SK-N-MC (cell line): ENCODE measurements around the gene CDC14A.

Source experiments
- DNase-seq: peaks from one replicate; pipeline ENCODE4 v3.0.0-alpha.2; 2011; ENCODE audit warnings: low read depth, low spot score
- H3K27ac ChIP-seq: fragments of 200-600 bp; sonication (generic); 2 replicates; pipeline ENCODE4 v1.5.1; 2016; ENCODE audit warnings: mixed run types
- H3K36me3 ChIP-seq: fragments of 200-600 bp; sonication (generic); 2 replicates; pipeline ENCODE4 v1.6.1; 2017; ENCODE audit warnings: antibody characterized with exemption, low read length, mixed read lengths; ENCODE audit not compliant: insufficient read depth
- H3K4me3 ChIP-seq: fragments of 200-600 bp; sonication (generic); 2 replicates; pipeline ENCODE4 v1.5.1; 2016
- H3K9ac ChIP-seq: fragments of 200-600 bp; sonication (generic); 2 replicates; pipeline ENCODE4 v1.8.0; 2017; ENCODE audit warnings: mixed run types, mixed read lengths; ENCODE audit not compliant: insufficient read length
- H3K9me3 ChIP-seq: fragments of 200-600 bp; sonication (generic); 2 replicates; pipeline ENCODE4 v1.6.1; 2017; ENCODE audit warnings: low read depth, mild to moderate bottlenecking, antibody characterized with exemption, low read length, moderate library complexity, mixed read lengths
- EZH2 ChIP-seq: fragments of 200-600 bp; sonication (generic); IDR thresholded peaks from one replicate; pipeline ENCODE4 v1.6.1; 2017; ENCODE audit warnings: antibody characterized with exemption
- FOXP2 ChIP-seq: optimal IDR thresholded peaks from 2 replicates; pipeline ENCODE3; 2011; ENCODE audit warnings: mild to moderate bottlenecking, moderate library complexity; ENCODE audit not compliant: insufficient read depth; ENCODE audit errors: extremely low read length, control extremely low read depth
- POLR2AphosphoS5 ChIP-seq: IDR thresholded peaks from 2 replicates; pipeline ENCODE4 v1.6.1; 2012; ENCODE audit warnings: mild to moderate bottlenecking, low read depth, low read length, borderline replicate concordance

The CDC14A gene

GRCh38 chr1:100478816-100479215 is 126.5 kb downstream of the CDC14A start:
- DNase-seq, result no peak
- H3K27ac ChIP-seq, result no peak overlapping the region
- H3K9me3 ChIP-seq, result no peaks in the 10 kb centered on the region
- no peaks in the 10 kb centered on the region for H3K36me3 ChIP-seq
- H3K4me3 ChIP-seq, result no peak overlapping the region
- TF ChIP-seq FOXP2 (no peak), POLR2AphosphoS5 (no peak), EZH2 (no peak)
- no peak overlapping the region for H3K9ac ChIP-seq

GRCh38 chr1:100479620-100480338 is 127.5 kb downstream of the CDC14A start:
- H3K4me3 ChIP-seq, result no peak overlapping the region
- no peak overlapping the region for H3K27ac ChIP-seq
- DNase-seq, result no peak
- H3K36me3 ChIP-seq, result no peaks in the 10 kb centered on the region
- TF ChIP-seq FOXP2, result no peak
- TF ChIP-seq EZH2, result no peak
- no peak for TF ChIP-seq POLR2AphosphoS5
- H3K9ac ChIP-seq, result no peak overlapping the region
- no peaks in the 10 kb centered on the region for H3K9me3 ChIP-seq

- no peak for DNase-seq
- Histone ChIP-seq H3K4me3 (no peak overlapping the region), H3K9ac (no peak overlapping the region), H3K9me3 (no peaks in the 10 kb centered on the region), H3K36me3 (no peaks in the 10 kb centered on the region), H3K27ac (no peak overlapping the region)
- TF ChIP-seq FOXP2 (no peak), POLR2AphosphoS5 (no peak), EZH2 (no peak)
These were observed 129.0 kb downstream of the CDC14A start for GRCh38 chr1:100481303-100481702.

- DNase-seq, result no peak
- Histone ChIP-seq H3K9me3 (no peaks in the 10 kb centered on the region), H3K27ac (no peak overlapping the region), H3K4me3 (no peak overlapping the region), H3K36me3 (no peaks in the 10 kb centered on the region), H3K9ac (no peak overlapping the region)
- TF ChIP-seq POLR2AphosphoS5 (no peak), FOXP2 (no peak), EZH2 (no peak)
These were observed 129.9 kb downstream of the CDC14A start for GRCh38 chr1:100482167-100482566.

- no peaks in the 10 kb centered on the region for H3K9me3 ChIP-seq
- no peaks in the 10 kb centered on the region for H3K36me3 ChIP-seq
- no peak overlapping the region for H3K4me3 ChIP-seq
- DNase-seq, result no peak
- H3K27ac ChIP-seq, result peak overlapping the region; percentile 32; the same call in 1 of the 2 replicates
- no peak overlapping the region for H3K9ac ChIP-seq
- TF ChIP-seq EZH2 (no peak), FOXP2 (no peak), POLR2AphosphoS5 (no peak)
These were observed 130.4 kb downstream of the CDC14A start for GRCh38 chr1:100482748-100483147.

GRCh38 chr1:100483230-100483629 is 130.9 kb downstream of the CDC14A start:
- no peak for DNase-seq
- Histone ChIP-seq H3K4me3 (no peak overlapping the region), H3K9me3 (no peaks in the 10 kb centered on the region), H3K36me3 (no peaks in the 10 kb centered on the region), H3K27ac (peak overlapping the region; percentile 32; the same call in 1 of the 2 replicates), H3K9ac (no peak overlapping the region)
- TF ChIP-seq POLR2AphosphoS5 (no peak), FOXP2 (no peak), EZH2 (no peak)

- Histone ChIP-seq H3K36me3 (no peaks in the 10 kb centered on the region), H3K4me3 (no peak overlapping the region), H3K9me3 (no peaks in the 10 kb centered on the region), H3K9ac (no peak overlapping the region), H3K27ac (no peak overlapping the region)
- no peak for TF ChIP-seq POLR2AphosphoS5
- no peak for TF ChIP-seq FOXP2
- no peak for TF ChIP-seq EZH2
- no peak for DNase-seq
These were observed 133.6 kb downstream of the CDC14A start for GRCh38 chr1:100485855-100486258.

GRCh38 chr1:100494393-100495084 is 142.2 kb downstream of the CDC14A start:
- Histone ChIP-seq H3K27ac (no peak overlapping the region), H3K9ac (no peak overlapping the region), H3K9me3 (no peaks in the 10 kb centered on the region), H3K4me3 (no peak overlapping the region), H3K36me3 (no peaks in the 10 kb centered on the region)
- no peak for DNase-seq
- TF ChIP-seq POLR2AphosphoS5, result no peak
- TF ChIP-seq FOXP2, result no peak
- no peak for TF ChIP-seq EZH2
